Measurements from ENCODE around the gene SLC35E2B. TPM values are rescaled to one million over a fixed set of nuclear protein-coding genes. Genes with fewer than 3 reads are reported as not detected.

Gene SLC35E2B
- total and polyA plus RNA-seq, 2 of the 13 experiments (the other 11 are each of a cell fraction or from before 2014, with no cell fraction given), result 14.1 to 19.7 TPM

DNA sequence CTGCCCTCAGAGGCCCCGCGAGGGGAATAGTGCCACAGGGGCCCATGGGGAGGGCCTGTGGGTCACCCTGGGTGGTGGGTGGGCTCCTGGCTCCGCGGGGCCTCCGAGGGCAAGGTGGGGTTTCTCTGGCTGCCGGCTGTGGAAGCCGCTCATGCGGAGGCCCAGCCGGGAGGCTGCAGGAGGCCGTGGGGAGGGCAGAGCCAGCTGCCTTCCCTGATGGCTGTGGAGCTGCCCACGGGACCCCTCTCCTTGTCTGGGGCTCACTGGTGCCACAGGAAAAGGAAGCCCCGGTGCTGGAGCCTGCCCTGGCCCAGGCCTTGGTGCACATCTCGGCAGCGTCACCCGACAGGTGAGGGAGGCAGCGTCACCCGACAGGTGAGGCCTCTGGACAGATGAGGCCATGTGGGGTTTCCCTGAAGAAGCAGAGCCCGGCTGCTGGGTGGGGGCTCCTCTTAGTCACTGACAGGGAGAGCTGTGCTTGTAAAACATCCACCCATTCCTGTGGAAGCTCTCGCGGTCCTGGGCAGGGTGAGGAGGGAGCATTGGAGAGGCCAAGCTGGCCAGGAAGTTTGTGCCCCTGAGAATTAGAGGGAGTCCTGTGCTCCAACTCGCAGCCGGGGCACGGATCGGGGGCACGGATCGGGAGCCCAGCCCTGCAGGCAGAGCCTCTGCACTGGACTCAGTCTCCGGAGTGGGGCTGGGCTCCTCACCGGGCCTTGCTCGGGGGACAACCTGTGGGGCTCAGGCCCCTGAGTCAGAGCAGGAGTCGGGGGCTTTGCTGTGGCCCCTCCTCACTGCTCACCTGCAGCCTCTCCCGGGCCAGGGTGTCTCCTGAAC lies 71.2 kb downstream of the SLC35E2B start:
- no peak overlapping the region for H3K9ac ChIP-seq (ENCODE audit: insufficient read depth, low read depth, low read length)
- no peak overlapping the region for H3K4me3 ChIP-seq (replicated peaks in 1 of 3; ENCODE audit: insufficient read depth in 1 of 3, low read depth in 2 of 3, low read length in 3 of 3)
- H3K27ac ChIP-seq (ENCODE audit: extremely low read length, insufficient read depth, low read length), result no peak overlapping the region
- H4K20me1 ChIP-seq (ENCODE audit: insufficient read depth, low read length), result peaks cover 4% of the 10 kb centered on the region; the same call in 1 of the 2 replicates
- DNase-seq (ENCODE audit: low spot score) (no peak), ATAC-seq (no peak), FAIRE-seq (no peak)
- H3K36me3 ChIP-seq (replicated peaks in 1 of 2; ENCODE audit: control insufficient read depth in 1 of 2, insufficient read depth in 2 of 2, low read length in 2 of 2), result peaks cover 1 to 14% of the 10 kb centered on the region in 2 experiments; a peak in 2 of 5 replicates
- intact Hi-C loops (cut with micrococcal nuclease; ENCODE audit: unreplicated experiment) (no loop called here), in situ Hi-C loops (cut with HindIII; ENCODE audit: extremely low pct_ligation_motif_present, low pct_unique_long_range_greater_than_20kb) (no loop called here)
- WGBS (ENCODE audit: low lambda C conversion rate), result 87% methylated on average over 3 of the region's 31 CpGs
- TF ChIP-seq, protein P1, sequence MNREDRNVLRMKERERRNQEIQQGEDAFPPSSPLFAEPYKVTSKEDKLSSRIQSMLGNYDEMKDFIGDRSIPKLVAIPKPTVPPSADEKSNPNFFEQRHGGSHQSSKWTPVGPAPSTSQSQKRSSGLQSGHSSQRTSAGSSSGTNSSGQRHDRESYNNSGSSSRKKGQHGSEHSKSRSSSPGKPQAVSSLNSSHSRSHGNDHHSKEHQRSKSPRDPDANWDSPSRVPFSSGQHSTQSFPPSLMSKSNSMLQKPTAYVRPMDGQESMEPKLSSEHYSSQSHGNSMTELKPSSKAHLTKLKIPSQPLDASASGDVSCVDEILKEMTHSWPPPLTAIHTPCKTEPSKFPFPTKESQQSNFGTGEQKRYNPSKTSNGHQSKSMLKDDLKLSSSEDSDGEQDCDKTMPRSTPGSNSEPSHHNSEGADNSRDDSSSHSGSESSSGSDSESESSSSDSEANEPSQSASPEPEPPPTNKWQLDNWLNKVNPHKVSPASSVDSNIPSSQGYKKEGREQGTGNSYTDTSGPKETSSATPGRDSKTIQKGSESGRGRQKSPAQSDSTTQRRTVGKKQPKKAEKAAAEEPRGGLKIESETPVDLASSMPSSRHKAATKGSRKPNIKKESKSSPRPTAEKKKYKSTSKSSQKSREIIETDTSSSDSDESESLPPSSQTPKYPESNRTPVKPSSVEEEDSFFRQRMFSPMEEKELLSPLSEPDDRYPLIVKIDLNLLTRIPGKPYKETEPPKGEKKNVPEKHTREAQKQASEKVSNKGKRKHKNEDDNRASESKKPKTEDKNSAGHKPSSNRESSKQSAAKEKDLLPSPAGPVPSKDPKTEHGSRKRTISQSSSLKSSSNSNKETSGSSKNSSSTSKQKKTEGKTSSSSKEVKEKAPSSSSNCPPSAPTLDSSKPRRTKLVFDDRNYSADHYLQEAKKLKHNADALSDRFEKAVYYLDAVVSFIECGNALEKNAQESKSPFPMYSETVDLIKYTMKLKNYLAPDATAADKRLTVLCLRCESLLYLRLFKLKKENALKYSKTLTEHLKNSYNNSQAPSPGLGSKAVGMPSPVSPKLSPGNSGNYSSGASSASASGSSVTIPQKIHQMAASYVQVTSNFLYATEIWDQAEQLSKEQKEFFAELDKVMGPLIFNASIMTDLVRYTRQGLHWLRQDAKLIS (CRISPR knock-in tag; IDR thresholded peaks at IDR 0.05), result no peak
- TF ChIP-seq AGO2 (optimal IDR thresholded peaks at IDR 0.05; ENCODE audit: low read depth, low read length) (peak; percentile 13), NFE2L2 (IDR thresholded peaks at IDR 0.05; ENCODE audit: low read length) (no peak), ZNF292 (CRISPR knock-in tag; IDR thresholded peaks at IDR 0.05; ENCODE audit: borderline replicate concordance, low read depth) (no peak)
- H3K4me2 ChIP-seq (ENCODE audit: low read depth, low read length), result no peak overlapping the region
- no peaks in the 10 kb centered on the region; a peak in 1 of 5 replicates for H3K27me3 ChIP-seq (ENCODE audit: control insufficient read depth in 1 of 2, insufficient read depth in 2 of 2, low read length in 2 of 2)
- H3K79me2 ChIP-seq (ENCODE audit: insufficient read depth, low read length), result peaks cover 14% of the 10 kb centered on the region
- H3K9me3 ChIP-seq (ENCODE audit: low read length), result no peaks in the 10 kb centered on the region
- POLR2A ChIA-PET, result no interaction called here
- no peak overlapping the region for H2AFZ ChIP-seq (ENCODE audit: low read length)
- no TSS peak for BruUV-seq (replicated peaks)
- CTCF ChIA-PET (ENCODE audit: low intra/inter-chr PET ratio, low total read pairs), result no interaction called here
- peaks cover 13% of the 10 kb centered on the region for H3K4me1 ChIP-seq (ENCODE audit: insufficient read depth, low read length)

All from HepG2 (cell line).